Measurements from ENCODE around the gene NLRP13.
"Not testable (repeated sequence)": the region's sequence is repeated elsewhere in the genome, so short reads cannot be mapped to it uniquely, and the experiment has no call there.

The NLRP13 gene

GRCh38 chr19:55931936-55932386 lies at the start of gene NLRP13:
NLRP13 (minus strand) TSS chr19:55932336; CDS start chr19:55932311, 25 bp downstream.
- DNase-seq, result no peak

- no peak for DNase-seq
These were observed 48.3 kb upstream of the NLRP13 start for GRCh38 chr19:55980415-55980814.

DNA sequence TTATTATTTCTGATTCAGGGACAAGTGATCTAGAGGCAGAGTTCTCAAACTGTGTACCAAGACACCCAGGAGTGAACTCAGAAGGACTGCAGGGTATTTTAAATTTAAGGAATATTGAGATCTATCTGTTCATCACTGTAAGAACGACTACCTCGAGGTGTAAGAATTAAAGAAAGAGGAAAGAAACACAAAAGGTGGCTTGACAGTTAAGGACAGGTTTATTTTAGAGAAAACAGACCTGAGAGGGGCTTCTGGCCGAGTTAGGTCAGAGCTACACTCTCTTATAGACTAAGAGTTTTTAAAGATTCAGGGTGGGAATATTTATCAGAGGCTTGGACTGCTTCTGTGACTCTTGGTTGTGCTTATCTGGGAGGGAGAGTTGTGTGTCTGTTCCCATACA lies 41.8 kb upstream of the NLRP13 start:
- DNase-seq, result no peak

DNA sequence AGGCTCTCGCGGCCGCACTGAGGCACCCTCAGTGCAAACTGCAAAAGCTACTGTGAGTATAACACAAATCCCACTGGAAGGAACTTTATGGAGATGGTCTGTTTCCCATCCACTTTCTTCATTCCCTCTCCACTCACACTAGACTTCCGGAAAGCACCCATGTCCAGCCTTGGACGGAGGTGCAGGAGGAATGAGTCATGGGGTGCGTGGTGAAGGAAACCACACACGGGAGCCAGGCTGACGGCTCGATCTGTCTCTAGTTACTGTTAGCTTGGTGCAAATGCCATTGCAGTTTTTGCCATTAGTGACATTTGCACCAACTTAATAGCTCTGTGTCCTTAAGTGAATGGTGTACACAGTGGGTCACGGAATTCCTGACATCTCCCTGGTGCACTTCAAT lies 30.1 kb upstream of the NLRP13 start:
- DNase-seq, result no peak

GRCh38 chr19:55959996-55960675 lies 28.0 kb upstream of the NLRP13 start:
- no peak for DNase-seq

- DNase-seq, result no peak
These were observed 26.2 kb upstream of the NLRP13 start for GRCh38 chr19:55958356-55958755.

- DNase-seq, result no peak
These were observed 24.3 kb upstream of the NLRP13 start for GRCh38 chr19:55956431-55956830.

DNA sequence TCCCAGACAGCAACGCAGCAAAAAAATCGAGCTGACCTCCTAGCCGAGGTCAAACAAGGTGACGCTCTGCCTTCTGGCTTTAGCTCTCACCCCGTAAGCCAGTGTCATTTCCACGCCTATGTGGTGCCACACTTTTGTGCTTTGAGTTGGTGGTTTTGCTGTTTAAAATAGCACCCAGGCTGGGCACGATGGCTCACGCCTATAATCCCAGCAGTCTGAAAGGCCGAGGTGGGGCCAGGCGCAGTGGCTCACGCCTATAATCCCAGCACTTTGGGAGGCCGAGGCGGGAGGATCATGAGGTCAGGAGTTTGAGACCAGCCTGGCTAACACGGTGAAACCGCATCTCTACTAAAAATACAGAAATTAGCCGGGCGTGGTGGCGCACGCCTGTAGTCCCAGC lies 18.4 kb upstream of the NLRP13 start:
- DNase-seq, result not testable (repeated sequence)

GRCh38 chr19:55947532-55947931 lies 15.4 kb upstream of the NLRP13 start, which contains the start of gene NLRP8:
NLRP8 (plus strand) TSS chr19:55947832.
- no peak for DNase-seq

GRCh38 chr19:55940306-55940705 lies 8.2 kb upstream of the NLRP13 start:
- DNase-seq, result no peak

DNA sequence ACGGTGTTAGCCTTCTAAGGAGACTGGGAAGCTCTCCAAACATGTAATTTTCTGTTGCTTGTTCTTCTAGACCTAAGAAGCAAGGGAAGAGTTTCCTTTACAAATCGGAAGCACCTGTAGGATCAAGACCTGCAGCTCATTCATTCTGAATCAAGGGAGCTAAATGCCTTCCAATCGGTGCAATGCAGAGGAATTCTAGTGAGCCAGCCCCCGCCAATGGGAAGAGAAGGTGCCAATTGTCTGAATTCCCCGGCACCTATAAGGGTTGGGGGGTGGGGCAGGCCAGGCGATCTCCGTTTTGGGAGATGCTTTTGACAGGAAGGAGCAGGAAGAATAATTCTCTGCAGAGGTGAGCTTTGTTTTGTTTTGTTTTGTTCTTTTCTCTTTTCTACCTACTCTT lies 7.1 kb upstream of the NLRP13 start:
- DNase-seq, result no peak

DNA sequence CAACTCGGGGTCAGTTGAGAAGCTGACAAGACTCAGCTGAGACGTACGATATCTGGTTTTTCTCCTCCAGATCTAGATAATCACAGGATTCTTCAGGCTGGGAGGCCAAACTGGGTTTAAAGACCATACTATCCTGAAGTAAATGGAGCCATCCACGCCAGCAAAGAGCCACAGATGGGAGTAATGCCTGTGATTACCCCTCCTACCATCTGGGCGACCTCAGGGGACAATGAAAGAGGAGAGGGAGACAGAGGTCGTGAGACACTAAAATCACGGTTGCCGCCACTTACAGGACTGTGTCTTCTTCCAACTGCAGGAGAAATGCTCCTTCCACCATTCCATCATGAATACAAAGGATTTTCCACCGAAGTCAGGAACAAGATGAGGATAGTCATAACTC lies 3.1 kb upstream of the NLRP13 start:
- DNase-seq, result no peak

DNA sequence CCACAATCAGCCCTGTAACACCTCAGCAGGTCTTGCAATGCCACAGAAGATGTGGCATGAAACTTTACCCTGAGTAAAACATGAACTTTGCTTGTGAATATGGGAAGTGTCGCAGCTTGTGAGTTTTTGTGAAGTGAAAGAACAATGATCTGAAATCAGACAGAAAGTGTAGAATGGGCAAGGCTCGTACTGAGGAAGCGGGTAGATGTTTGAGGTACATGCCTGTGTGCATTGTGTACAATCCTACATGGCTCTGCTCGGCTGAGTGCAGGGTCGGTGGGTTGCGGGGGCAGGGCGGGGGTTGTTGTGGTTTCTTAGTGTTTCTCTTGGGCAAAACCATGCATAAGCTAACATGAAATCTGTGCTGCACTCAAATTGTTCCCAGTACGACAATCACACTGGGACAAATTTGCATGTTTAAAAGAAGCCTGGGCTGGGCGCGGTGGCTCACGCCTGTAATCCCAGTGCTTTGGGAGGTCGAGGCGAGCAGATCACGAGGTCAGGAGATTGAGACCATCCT lies 1.1 kb downstream of the NLRP13 start:
- no peak for DNase-seq

GRCh38 chr19:55929258-55929657 lies 2.9 kb downstream of the NLRP13 start:
- DNase-seq, result not testable (repeated sequence)

DNA sequence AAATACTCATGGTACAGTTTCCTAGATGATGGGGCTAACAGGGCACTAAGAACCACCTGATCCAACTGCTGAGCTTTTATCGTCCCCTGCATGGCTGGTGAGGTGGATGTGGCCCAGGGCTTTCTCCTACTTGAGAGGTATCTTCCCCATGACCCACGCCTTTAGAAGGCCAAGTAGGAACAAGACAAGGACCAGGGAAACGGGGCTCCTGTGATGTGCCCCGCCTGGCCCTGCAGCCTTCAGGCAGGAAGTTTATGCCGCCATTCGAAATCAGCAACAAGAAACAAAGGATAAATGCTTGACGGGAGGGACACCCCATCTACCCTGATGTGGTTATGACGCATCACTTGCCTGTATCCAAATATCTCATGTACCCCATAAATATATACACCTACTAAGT lies 4.1 kb downstream of the NLRP13 start:
- no peak for DNase-seq

- DNase-seq, result no peak
These were observed 8.6 kb downstream of the NLRP13 start for GRCh38 chr19:55923556-55923955.

- no peak for DNase-seq
These were observed 18.4 kb downstream of the NLRP13 start for GRCh38 chr19:55913643-55914268.

DNA sequence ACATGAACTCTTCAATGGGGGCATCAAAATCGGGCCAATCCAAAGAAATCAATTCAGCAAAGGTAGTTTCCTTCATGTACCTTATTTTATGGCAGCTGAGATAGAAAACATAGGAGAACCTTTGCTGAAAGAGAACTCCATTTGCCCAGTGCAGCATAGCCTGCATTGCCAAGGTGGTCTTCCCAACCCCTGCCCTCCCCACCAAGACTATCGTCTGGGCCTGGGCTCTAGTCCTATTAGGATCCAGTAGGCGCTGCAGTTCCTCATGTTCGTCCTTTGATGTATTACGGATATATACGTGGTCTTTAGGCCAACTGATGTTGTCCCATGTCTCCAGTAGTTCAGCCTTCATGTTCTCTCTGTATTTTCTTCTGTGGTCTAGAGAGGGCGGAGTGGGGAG lies 19.2 kb downstream of the NLRP13 start:
- no peak for DNase-seq

- DNase-seq, result no peak
These were observed 22.3 kb downstream of the NLRP13 start for GRCh38 chr19:55909801-55910200.

DNA sequence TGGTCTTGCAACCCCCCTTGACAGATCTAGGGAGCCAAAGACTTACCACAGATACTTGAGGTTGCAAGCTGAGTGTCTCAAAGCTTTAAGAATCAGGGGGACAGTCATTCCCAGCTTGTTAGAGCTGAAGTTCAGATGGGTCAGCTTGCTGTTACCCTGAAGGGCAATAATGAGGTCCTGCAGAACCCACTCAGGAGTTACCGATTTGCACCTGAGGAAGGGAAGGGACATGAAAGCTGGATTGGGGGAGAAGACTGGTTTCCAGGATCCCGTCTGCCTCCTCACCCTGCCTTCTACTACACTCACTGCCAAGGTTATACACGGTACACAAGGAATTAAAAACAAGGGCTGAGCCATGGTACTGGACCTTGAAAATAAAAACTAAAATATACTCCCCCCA lies 24.4 kb downstream of the NLRP13 start:
- no peak for DNase-seq

DNA sequence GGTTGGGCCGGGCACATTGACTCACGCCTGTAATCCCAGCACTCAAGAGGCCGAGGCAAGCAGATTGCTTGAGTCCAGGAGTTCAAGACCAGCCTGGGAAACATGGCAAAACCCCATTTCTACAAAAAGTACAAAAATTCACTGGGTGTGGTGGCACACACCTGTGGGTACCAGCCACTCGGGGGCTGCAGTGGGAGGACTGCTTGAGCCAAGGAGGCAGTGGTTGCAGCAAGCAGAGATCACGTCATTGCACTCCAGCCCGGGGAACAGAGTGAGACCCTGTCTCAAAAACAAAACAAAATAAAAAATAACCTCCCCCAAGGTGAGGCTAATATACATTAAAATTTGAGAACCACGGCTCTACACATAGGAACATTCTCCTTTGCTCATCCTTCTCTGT lies 24.9 kb downstream of the NLRP13 start:
- DNase-seq, result no peak

GRCh38 chr19:55902080-55902751 lies 29.9 kb downstream of the NLRP13 start:
- DNase-seq, result peak; percentile 18

GRCh38 chr19:55901369-55902079 lies 30.6 kb downstream of the NLRP13 start:
- DNase-seq, result no peak

Data from DMS79 treated with DMSO at 0.1 percent for 48 hours (cell line).